Effector memory CD8-positive, alpha-beta T cell (primary cell): Measurements from ENCODE around the gene PNLDC1.

ENCODE experiments used
- ATAC-seq: fragments of 150-1000 bp; cut with Tn5 transposase; replicated peaks from 2 replicates; pipeline ENCODE4 v1.10.0; 2021; ENCODE audit warnings: mild to moderate bottlenecking, moderate library complexity
- DNase-seq, 3 experiments: peaks; one replicate each; pipeline ENCODE4 v3.0.0; 2021
- H3K27ac Mint-ChIP-seq, 2 donors: one replicate each; pipeline ENCODE4 v1.8.0; 2022; ENCODE audit warnings: mild to moderate bottlenecking in 2 of 2, mixed read lengths in 2 of 2, moderate library complexity in 2 of 2
- H3K27me3 Mint-ChIP-seq, 2 donors: one replicate each; pipeline ENCODE4 v1.8.0; 2022; ENCODE audit warnings: mixed read lengths in 2 of 2
- H3K36me3 Mint-ChIP-seq: one replicate; pipeline ENCODE4 v1.8.0; 2022; ENCODE audit warnings: mild to moderate bottlenecking, moderate library complexity, mixed read lengths; ENCODE audit not compliant: insufficient read depth
- H3K4me1 Mint-ChIP-seq, 2 donors: one replicate each; pipeline ENCODE4 v1.8.0; 2022; ENCODE audit warnings: low read depth in 2 of 2, mixed read lengths in 2 of 2
- H3K4me3 Mint-ChIP-seq, 2 donors: one replicate each; pipeline ENCODE4 v1.8.0; 2022; ENCODE audit warnings: mild to moderate bottlenecking in 2 of 2, mixed read lengths in 2 of 2, moderate library complexity in 2 of 2
- H3K9me3 Mint-ChIP-seq, 2 donors: one replicate each; pipeline ENCODE4 v1.8.0; 2022; ENCODE audit warnings: mixed read lengths in 2 of 2

Gene PNLDC1

DNA sequence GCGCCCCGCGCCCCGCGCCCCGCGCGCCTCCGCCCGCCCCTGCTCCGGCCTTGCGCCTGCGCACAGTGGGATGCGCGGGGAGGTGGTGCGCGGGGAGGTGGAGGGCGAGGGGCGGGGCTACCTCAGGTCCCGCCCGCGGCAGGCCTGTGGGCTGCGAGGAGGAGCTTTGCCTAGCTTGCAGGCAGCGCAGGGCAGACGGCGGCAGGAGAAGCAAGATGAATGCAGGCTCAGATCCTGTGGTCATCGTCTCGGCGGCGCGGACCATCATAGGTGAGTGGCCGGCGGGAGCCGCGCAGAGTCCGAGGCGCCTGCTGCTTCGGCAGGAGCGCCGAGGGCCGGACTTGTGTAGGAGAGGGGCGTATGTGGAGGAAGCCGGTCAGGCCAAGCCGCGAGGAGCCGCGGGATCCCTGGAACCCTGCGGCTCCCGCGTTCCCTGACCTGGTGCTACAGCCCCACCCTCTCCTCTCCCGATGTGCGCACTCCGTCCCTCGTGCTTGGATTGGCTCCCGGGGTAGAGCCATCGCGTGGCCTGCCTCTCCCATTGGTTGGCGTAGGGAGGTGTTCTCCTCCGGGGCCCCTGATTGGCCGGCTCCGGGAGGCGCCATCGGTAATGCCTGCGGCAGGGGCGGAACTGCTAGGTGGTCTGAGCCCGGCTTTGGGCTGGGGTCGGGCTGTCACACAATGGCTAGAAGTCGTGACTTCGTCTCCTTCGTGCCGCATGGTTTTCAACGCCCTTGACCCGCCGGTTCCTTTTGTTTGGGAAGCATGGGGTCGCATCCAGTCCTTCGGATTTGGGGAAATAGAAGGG lies 38.0 kb upstream of the PNLDC1 start, which contains the start of gene ACAT2:
TSS of gene ACAT2 (plus strand) at position 173 of the 808 bp plus-strand sequence. CDS start at position 216, 43 bp downstream.
- peaks cover 52% of the 10 kb centered on the region for H3K36me3 Mint-ChIP-seq
- ATAC-seq = peak; percentile 86
- peaks cover 23 to 27% of the 10 kb centered on the region in 2 donors for H3K4me1 Mint-ChIP-seq
- peak within 1 kb of the TSS; percentile 94 to 97 for H3K27ac Mint-ChIP-seq
- peak within 1 kb of the TSS; percentile 91 to 96 for H3K4me3 Mint-ChIP-seq
- peak; percentile 83 to 86 (median 85) for DNase-seq
- no peaks in the 10 kb centered on the region for H3K27me3 Mint-ChIP-seq
- no peaks in the 10 kb centered on the region for H3K9me3 Mint-ChIP-seq

DNA sequence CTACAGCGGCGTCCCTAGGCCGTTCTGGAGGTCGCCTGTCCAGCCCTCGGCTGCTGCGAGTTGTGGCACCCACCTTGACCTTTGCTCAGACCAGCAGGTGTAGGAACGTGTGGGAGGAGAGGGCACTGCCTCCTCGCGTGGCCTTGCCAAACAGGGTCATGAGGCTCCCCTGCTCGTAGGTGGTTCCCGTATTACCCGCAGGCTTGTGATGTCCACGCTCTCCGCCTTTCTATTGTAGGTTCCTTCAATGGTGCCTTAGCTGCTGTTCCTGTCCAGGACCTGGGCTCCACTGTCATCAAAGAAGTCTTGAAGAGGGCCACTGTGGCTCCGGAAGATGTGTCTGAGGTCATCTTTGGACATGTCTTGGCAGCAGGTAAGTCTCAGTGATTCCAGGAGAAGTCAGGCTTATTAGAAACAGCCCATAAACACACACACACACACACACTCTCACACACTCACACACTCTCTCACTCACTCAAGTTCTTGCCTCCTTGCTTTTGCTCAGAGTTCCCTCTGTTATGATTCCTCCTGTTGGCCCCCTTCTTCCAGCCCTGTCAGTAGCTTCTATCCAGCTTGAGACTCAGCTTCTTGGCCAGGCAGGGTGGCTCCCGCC lies 37.3 kb upstream of the PNLDC1 start:
- DNase-seq = peak; percentile 41 to 43 (median 42)
- ATAC-seq = peak; percentile 42
- H3K4me1 Mint-ChIP-seq = peaks cover 23 to 27% of the 10 kb centered on the region in 2 donors
- no peaks in the 10 kb centered on the region for H3K27me3 Mint-ChIP-seq
- H3K9me3 Mint-ChIP-seq = no peaks in the 10 kb centered on the region
- peak overlapping the region; percentile 94 to 97 for H3K27ac Mint-ChIP-seq
- peaks cover 49% of the 10 kb centered on the region for H3K36me3 Mint-ChIP-seq
- H3K4me3 Mint-ChIP-seq = peak overlapping the region; percentile 91 to 96

DNA sequence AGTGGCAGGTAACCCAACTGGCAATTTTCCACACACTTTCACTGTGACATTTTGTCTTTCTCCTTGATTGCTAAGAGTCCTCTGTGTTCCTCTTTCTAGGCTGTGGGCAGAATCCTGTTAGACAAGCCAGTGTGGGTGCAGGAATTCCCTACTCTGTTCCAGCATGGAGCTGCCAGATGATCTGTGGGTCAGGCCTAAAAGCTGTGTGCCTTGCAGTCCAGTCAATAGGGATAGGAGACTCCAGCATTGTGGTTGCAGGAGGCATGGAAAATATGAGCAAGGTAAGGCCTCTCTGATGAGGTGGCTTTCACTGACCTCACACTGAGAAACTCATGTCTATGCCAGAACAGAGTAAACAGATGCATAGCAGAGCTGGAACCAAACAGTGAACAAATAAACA lies 33.2 kb upstream of the PNLDC1 start:
- H3K36me3 Mint-ChIP-seq = peaks cover 51% of the 10 kb centered on the region
- H3K4me3 Mint-ChIP-seq = no peak overlapping the region
- DNase-seq = no peak

DNA sequence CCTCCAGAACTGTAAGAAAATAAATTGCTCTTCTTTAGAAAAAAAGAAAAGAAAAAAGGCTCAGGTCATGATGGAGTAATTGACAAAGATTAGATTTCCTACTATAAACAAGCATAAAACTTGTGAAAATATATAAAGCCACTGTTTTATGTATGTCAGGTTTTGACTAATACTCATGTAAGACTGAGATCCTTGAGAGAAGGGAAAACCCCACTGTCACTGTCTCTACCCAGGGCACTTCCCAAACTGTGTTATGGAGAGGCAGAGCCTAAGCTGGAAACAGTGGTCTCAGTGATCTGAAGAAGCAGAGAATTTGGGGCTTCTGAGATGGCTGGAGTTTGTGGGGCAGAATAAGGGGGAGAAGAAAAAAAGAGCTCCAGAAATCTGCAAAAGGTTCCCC lies 30.6 kb upstream of the PNLDC1 start:
- Mint-ChIP-seq H3K36me3 (peaks cover 38% of the 10 kb centered on the region), H3K4me1 (no peaks in the 10 kb centered on the region), H3K27me3 (no peaks in the 10 kb centered on the region), H3K4me3 (no peak overlapping the region), H3K9me3 (no peaks in the 10 kb centered on the region), H3K27ac (no peak overlapping the region)
- DNase-seq = no peak
- ATAC-seq = no peak

More for the DNA sequence above, 33.2 kb upstream of the PNLDC1 start:
- Mint-ChIP-seq H3K27ac (peak overlapping the region; percentile 49 to 74), H3K9me3 (no peaks in the 10 kb centered on the region), H3K27me3 (no peaks in the 10 kb centered on the region), H3K4me1 (peaks cover 7 to 12% of the 10 kb centered on the region in 2 donors)
- no peak for ATAC-seq

GRCh38 chr6:159772196-159772595 lies 27.9 kb upstream of the PNLDC1 start:
- no peak for DNase-seq
- Mint-ChIP-seq H3K4me1 (no peaks in the 10 kb centered on the region), H3K27me3 (no peaks in the 10 kb centered on the region), H3K36me3 (peaks cover 41% of the 10 kb centered on the region), H3K27ac (no peak overlapping the region), H3K9me3 (no peaks in the 10 kb centered on the region), H3K4me3 (no peak overlapping the region)
- ATAC-seq = no peak

DNA sequence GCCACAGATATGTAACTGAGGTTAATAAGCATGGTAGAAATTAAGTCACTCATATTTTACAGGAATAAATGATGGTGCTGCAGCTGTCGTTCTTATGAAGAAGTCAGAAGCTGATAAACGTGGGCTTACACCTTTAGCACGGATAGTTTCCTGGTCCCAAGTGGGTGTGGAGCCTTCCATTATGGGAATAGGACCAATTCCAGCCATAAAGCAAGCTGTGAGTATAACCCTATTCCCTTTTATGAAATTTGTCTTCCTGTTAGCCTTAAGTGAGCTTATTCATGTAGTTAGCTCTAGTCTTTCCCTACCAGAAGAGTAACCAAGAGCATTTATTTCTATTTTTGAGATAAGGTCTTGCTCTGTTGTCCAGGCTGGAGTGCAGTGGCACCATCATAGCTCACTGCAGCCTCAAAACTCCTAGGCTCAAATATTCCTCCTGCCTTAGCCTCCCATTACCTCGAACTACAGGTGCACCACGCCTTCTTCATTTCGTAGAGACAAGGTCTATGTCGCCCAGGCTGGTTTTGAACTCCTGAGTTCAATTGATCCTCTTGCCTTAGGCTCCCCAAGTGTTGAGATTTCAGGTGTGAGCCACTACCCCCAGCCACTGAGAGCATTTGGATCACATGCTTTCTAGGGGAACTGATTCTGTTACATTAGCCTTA lies 22.7 kb upstream of the PNLDC1 start:
- Mint-ChIP-seq H3K27me3 (no peaks in the 10 kb centered on the region), H3K4me3 (no peak overlapping the region), H3K9me3 (no peaks in the 10 kb centered on the region), H3K4me1 (peaks cover 4 to 13% of the 10 kb centered on the region in 2 donors), H3K36me3 (peaks cover 68% of the 10 kb centered on the region), H3K27ac (peak overlapping the region in 1 of 2 donors; percentile 79)
- no peak for ATAC-seq
- no peak for DNase-seq

DNA sequence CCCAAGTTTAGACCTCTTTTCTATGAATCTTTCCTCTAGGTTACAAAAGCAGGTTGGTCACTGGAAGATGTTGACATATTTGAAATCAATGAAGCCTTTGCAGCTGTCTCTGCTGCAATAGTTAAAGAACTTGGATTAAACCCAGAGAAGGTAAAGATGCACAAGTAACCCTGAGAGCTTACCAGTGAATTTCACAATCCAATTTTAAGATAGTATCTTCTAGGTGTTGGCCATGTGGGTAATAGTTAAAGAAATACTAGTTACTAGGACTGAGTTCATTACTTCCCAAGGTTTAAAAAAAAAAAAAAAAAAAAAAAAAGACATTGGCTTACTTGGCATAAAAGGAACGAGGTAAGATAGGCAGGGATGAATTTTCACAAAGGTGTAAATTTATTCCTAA lies 21.9 kb upstream of the PNLDC1 start:
- Mint-ChIP-seq H3K4me1 (peaks cover 9 to 20% of the 10 kb centered on the region in 2 donors), H3K27ac (peak overlapping the region; percentile 37 to 79), H3K4me3 (no peak overlapping the region), H3K9me3 (no peaks in the 10 kb centered on the region), H3K36me3 (peaks cover 75% of the 10 kb centered on the region), H3K27me3 (no peaks in the 10 kb centered on the region)
- DNase-seq (no peak), ATAC-seq (no peak)

DNA sequence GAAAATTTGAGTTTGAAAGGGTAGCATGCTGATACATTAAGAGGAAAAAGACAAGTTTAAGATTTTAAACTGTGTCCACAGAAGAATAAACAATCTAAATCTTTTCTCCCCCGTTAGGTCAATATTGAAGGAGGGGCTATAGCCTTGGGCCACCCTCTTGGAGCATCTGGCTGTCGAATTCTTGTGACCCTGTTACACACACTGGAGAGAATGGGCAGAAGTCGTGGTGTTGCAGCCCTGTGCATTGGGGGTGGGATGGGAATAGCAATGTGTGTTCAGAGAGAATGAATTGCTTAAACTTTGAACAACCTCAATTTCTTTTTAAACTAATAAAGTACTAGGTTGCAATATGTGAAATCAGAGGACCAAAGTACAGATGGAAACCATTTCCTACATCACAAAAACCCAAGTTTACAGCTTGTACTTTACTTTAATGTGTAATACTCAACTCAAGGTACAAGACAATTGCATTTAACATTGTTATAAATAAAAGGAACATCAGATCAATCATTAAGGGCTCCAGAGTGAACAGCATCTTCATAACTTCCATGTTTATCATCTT lies 21.5 kb upstream of the PNLDC1 start:
- Mint-ChIP-seq H3K9me3 (no peaks in the 10 kb centered on the region), H3K27ac (peak overlapping the region; percentile 37 to 79), H3K36me3 (peaks cover 80% of the 10 kb centered on the region), H3K4me3 (no peak overlapping the region), H3K4me1 (peaks cover 9 to 20% of the 10 kb centered on the region in 2 donors), H3K27me3 (no peaks in the 10 kb centered on the region)
- ATAC-seq (no peak), DNase-seq (no peak)

DNA sequence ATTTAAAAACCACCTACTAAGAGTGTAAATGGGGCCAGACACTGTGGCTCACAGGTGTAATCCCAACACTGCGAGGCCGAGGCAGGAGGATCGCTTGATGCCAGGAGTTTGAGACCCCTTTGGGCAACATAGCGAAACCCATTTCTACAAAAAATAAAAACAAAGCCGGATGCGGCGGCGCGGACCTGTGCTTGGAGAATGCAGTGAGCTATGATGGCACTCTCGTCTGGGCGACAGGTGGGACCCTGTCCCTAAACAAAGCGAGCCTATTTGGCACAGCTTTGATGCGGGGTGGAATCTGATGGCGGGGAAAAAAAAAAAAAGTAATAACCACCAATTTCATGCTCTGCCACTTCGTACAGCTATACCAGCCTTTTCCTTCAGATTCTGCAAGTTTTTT lies 11.8 kb upstream of the PNLDC1 start:
- peak overlapping the region; percentile 95 to 100 for H3K4me3 Mint-ChIP-seq
- peaks cover 91% of the 10 kb centered on the region for H3K36me3 Mint-ChIP-seq
- H3K27ac Mint-ChIP-seq = peak overlapping the region; percentile 92 to 95
- no peaks in the 10 kb centered on the region for H3K27me3 Mint-ChIP-seq
- H3K9me3 Mint-ChIP-seq = no peaks in the 10 kb centered on the region
- DNase-seq (peak in 2 of 3 experiments; percentile 2 to 19), ATAC-seq (no peak)
- H3K4me1 Mint-ChIP-seq = peaks cover 30 to 46% of the 10 kb centered on the region in 2 donors

GRCh38 chr6:159788753-159789376 lies 11.2 kb upstream of the PNLDC1 start:
- peaks cover 91% of the 10 kb centered on the region for H3K36me3 Mint-ChIP-seq

GRCh38 chr6:159789377-159790148 lies 10.5 kb upstream of the PNLDC1 start, which contains the start of gene TCP1:
TSS of gene TCP1 (minus strand) at chr6:159789602. CDS start at chr6:159789468, 134 bp downstream.
- H3K9me3 Mint-ChIP-seq = no peaks in the 10 kb centered on the region
- peak within 1 kb of the TSS; percentile 95 to 100 for H3K4me3 Mint-ChIP-seq
- H3K27me3 Mint-ChIP-seq = no peaks in the 10 kb centered on the region
- H3K36me3 Mint-ChIP-seq = peaks cover 91% of the 10 kb centered on the region
- H3K4me1 Mint-ChIP-seq = peaks cover 29 to 50% of the 10 kb centered on the region in 2 donors
- ATAC-seq (peak; percentile 77), DNase-seq (peak; percentile 93 to 98 (median 95))
- peak within 1 kb of the TSS; percentile 92 to 95 for H3K27ac Mint-ChIP-seq

More at GRCh38 chr6:159788753-159789376, 11.2 kb upstream of the PNLDC1 start:
- no peaks in the 10 kb centered on the region for H3K9me3 Mint-ChIP-seq
- peaks cover 30 to 47% of the 10 kb centered on the region in 2 donors for H3K4me1 Mint-ChIP-seq
- H3K27ac Mint-ChIP-seq = peak overlapping the region; percentile 92 to 95
- ATAC-seq = no peak
- H3K4me3 Mint-ChIP-seq = peak overlapping the region; percentile 95 to 100
- peak; percentile 2 to 7 (median 2) for DNase-seq
- no peaks in the 10 kb centered on the region for H3K27me3 Mint-ChIP-seq
